Endodermal cell (in vitro differentiated cells): ENCODE data around the gene ZMAT5. TPM values are rescaled to one million over a fixed set of nuclear protein-coding genes. Genes with fewer than 3 reads are reported as not detected.

Source experiments
- DNase-seq: peaks from one replicate; pipeline ENCODE4 v3.0.0-alpha.2; 2017
- H3K27ac ChIP-seq: 2 replicates; pipeline ENCODE4 v1.5.1; 2013; ENCODE audit warnings: mild to moderate bottlenecking, low read depth, low read length, moderate library complexity
- H3K27me3 ChIP-seq: 2 replicates; pipeline ENCODE4 v1.6.1; 2013; ENCODE audit warnings: mild to moderate bottlenecking, low read length, moderate library complexity; ENCODE audit not compliant: insufficient read depth, control insufficient read depth, poor library complexity, severe bottlenecking
- H3K36me3 ChIP-seq: 2 replicates; pipeline ENCODE4 v1.7.0; 2013; ENCODE audit warnings: mild to moderate bottlenecking, low read length, moderate library complexity; ENCODE audit not compliant: control insufficient read depth, insufficient read depth
- H3K4me1 ChIP-seq: one replicate; pipeline ENCODE4 v1.7.0; 2013; ENCODE audit warnings: low read length; ENCODE audit not compliant: control insufficient read depth, insufficient read depth
- H3K4me3 ChIP-seq: 2 replicates; pipeline ENCODE4 v1.5.1; 2013; ENCODE audit warnings: mild to moderate bottlenecking, low read length, moderate library complexity
- H3K9ac ChIP-seq: 2 replicates; pipeline ENCODE4 v1.6.1; 2013; ENCODE audit warnings: mild to moderate bottlenecking, low read length, moderate library complexity; ENCODE audit not compliant: poor library complexity, severe bottlenecking; ENCODE audit errors: extremely low read depth
- H3K9me3 ChIP-seq: 2 replicates; pipeline ENCODE4 v1.6.1; 2013; ENCODE audit warnings: mild to moderate bottlenecking, low read length, moderate library complexity; ENCODE audit not compliant: control insufficient read depth
- H3K27ac Mint-ChIP-seq: 2 replicates; pipeline ENCODE4 v1.8.0; 2020; ENCODE audit warnings: mixed read lengths
- H3K27me3 Mint-ChIP-seq: 2 replicates; pipeline ENCODE4 v1.8.0; 2021; ENCODE audit warnings: mild to moderate bottlenecking, mixed read lengths; ENCODE audit not compliant: insufficient read depth
- H3K36me3 Mint-ChIP-seq: 2 replicates; pipeline ENCODE4 v1.8.0; 2020; ENCODE audit warnings: low read depth, mixed read lengths
- H3K4me1 Mint-ChIP-seq: 2 replicates; pipeline ENCODE4 v1.8.0; 2020; ENCODE audit warnings: mixed read lengths
- H3K4me3 Mint-ChIP-seq: 2 replicates; pipeline ENCODE4 v1.8.0; 2020; ENCODE audit warnings: mild to moderate bottlenecking, moderate library complexity, mixed read lengths
- H3K9me3 Mint-ChIP-seq: 2 replicates; pipeline ENCODE4 v1.8.0; 2020; ENCODE audit warnings: mild to moderate bottlenecking, mixed read lengths
- WGBS, 2 experiments: methylation state at CpG; one replicate each; pipeline versions ENCODE4 v1.1.5 to v1.1.7; 2013; ENCODE audit warnings: missing lambda C conversion rate in 2 of 2, mixed read lengths in 1 of 2; ENCODE audit not compliant: insufficient coverage in 1 of 2, insufficient read length in 1 of 2; 5-methylcytosine and 5-hydroxymethylcytosine counted together
- total RNA-seq, 2 donors: library from RNA; stranded (reverse); fragmentation: NEBNext Ultra II Directional in 1 of 2; extraction: Animal tissue kit (Norgen Biotek cat#: 25700) in 1 of 2; gene quantifications; 2 replicates in 1 of 2; 3 replicates in 1 of 2; pipeline ENCODE4 v1.2.1, GENCODE V29; 2021
- TF ChIP-seq, protein P1 (sequence below): fragments of 200-600 bp; sonication (generic); conservative IDR thresholded peaks from 2 replicates; pipeline ENCODE4 v1.5.0; 2021; ENCODE audit warnings: antibody characterized with exemption, mild to moderate bottlenecking

The ZMAT5 gene
- total RNA-seq, 2 donors from 2014 or later = 15.5 to 22.5 TPM

- H3K4me1 Mint-ChIP-seq = no peaks in the 10 kb centered on the region
- no peak overlapping the region for H3K27ac ChIP-seq
- no peaks in the 10 kb centered on the region for H3K4me1 ChIP-seq
- DNase-seq = no peak
- H3K9me3 ChIP-seq = no peaks in the 10 kb centered on the region
- TF ChIP-seq, protein P1, sequence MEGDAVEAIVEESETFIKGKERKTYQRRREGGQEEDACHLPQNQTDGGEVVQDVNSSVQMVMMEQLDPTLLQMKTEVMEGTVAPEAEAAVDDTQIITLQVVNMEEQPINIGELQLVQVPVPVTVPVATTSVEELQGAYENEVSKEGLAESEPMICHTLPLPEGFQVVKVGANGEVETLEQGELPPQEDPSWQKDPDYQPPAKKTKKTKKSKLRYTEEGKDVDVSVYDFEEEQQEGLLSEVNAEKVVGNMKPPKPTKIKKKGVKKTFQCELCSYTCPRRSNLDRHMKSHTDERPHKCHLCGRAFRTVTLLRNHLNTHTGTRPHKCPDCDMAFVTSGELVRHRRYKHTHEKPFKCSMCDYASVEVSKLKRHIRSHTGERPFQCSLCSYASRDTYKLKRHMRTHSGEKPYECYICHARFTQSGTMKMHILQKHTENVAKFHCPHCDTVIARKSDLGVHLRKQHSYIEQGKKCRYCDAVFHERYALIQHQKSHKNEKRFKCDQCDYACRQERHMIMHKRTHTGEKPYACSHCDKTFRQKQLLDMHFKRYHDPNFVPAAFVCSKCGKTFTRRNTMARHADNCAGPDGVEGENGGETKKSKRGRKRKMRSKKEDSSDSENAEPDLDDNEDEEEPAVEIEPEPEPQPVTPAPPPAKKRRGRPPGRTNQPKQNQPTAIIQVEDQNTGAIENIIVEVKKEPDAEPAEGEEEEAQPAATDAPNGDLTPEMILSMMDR = no peak
- no peak overlapping the region for H3K9ac ChIP-seq
- no peak overlapping the region for H3K27ac Mint-ChIP-seq
- H3K36me3 Mint-ChIP-seq = peaks cover 10% of the 10 kb centered on the region
- H3K9me3 Mint-ChIP-seq = no peaks in the 10 kb centered on the region
- H3K4me3 Mint-ChIP-seq = no peak overlapping the region
- H3K36me3 ChIP-seq = no peaks in the 10 kb centered on the region
- H3K27me3 ChIP-seq = no peaks in the 10 kb centered on the region
- H3K27me3 Mint-ChIP-seq = no peaks in the 10 kb centered on the region
- no peak overlapping the region for H3K4me3 ChIP-seq
- 91 to 100% methylated on average over 2 of the region's 2 CpGs for WGBS, 2 experiments
Observed at GRCh38 chr22:29751669-29752068, 15.1 kb downstream of the ZMAT5 start.

DNA sequence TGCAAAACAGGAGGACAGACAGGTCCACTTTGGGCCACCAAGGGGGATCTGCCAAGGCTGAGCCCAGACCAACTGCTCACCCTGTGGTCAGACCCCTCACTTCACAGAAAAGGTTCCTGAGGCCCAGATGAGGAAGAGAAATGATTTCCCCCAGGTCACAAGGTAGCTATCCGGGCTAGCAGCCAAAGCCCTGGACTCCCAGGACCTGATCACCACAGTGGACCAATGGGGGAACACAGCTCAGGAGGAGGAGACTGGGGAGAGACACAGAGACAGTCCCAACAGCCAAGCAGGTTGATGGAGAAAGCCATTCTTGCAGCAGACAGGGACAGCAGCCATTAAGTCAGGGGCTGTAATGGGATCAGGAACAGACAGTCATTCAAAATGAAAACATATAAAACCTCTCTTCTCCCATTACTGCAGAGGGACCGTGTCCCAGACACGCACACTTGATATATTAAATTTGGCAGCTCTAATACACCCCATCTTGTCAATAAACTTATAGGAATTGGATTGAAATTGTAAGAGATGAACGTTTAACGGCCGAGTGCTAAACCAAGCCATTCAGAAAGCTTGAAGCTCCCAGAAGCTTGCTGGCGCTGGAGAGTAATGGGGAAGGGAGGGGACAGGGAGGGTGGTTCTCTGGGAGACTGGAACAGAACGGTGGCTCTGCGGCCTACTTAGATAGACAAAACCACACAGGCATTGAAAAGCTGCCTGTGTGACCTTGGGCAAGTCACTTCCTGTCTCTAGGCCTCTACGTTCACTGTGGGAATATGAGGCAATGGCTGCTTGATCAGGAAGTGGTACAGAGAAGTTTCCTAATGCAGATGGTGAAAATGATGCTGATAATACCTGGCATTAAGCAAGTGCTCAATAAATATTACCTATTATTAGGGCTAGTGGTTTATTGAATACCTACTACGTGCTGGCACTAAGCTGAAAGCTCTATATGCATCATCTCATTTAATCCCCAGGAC is 16.0 kb downstream of the ZMAT5 start:
- no peak overlapping the region for H3K4me3 Mint-ChIP-seq
- H3K4me1 ChIP-seq = no peaks in the 10 kb centered on the region
- H3K9me3 Mint-ChIP-seq = no peaks in the 10 kb centered on the region
- H3K27me3 ChIP-seq = no peaks in the 10 kb centered on the region
- TF ChIP-seq, protein P1 = no peak
- no peaks in the 10 kb centered on the region for H3K27me3 Mint-ChIP-seq
- H3K4me3 ChIP-seq = no peak overlapping the region
- no peaks in the 10 kb centered on the region for H3K36me3 ChIP-seq
- H3K27ac Mint-ChIP-seq = no peak overlapping the region
- 91 to 93% methylated on average over 5 to 11 of the region's 11 CpGs for WGBS, 2 experiments
- no peak for DNase-seq
- no peaks in the 10 kb centered on the region for H3K4me1 Mint-ChIP-seq
- H3K36me3 Mint-ChIP-seq = peaks cover 10% of the 10 kb centered on the region
- H3K9ac ChIP-seq = no peak overlapping the region
- H3K9me3 ChIP-seq = no peaks in the 10 kb centered on the region
- H3K27ac ChIP-seq = no peak overlapping the region

- no peak overlapping the region for H3K9ac ChIP-seq
- no peaks in the 10 kb centered on the region for H3K9me3 ChIP-seq
- no peak overlapping the region for H3K4me3 ChIP-seq
- H3K27ac ChIP-seq = no peak overlapping the region
- Mint-ChIP-seq H3K27me3 (no peaks in the 10 kb centered on the region), H3K9me3 (no peaks in the 10 kb centered on the region), H3K36me3 (peaks cover 13% of the 10 kb centered on the region), H3K27ac (no peak overlapping the region), H3K4me3 (no peak overlapping the region), H3K4me1 (no peaks in the 10 kb centered on the region)
- H3K4me1 ChIP-seq = no peaks in the 10 kb centered on the region
- TF ChIP-seq, protein P1 = no peak
- H3K27me3 ChIP-seq = no peaks in the 10 kb centered on the region
- no peak for DNase-seq
- H3K36me3 ChIP-seq = no peaks in the 10 kb centered on the region
- WGBS, 2 experiments = 84 to 93% methylated on average over 3 of the region's 3 CpGs
Observed at GRCh38 chr22:29750029-29750428, 16.8 kb downstream of the ZMAT5 start.
